Cardiac fibroblast (primary cell): Measurements from ENCODE around the gene ARHGDIA.
A peak's percentile ranks its signal among the peaks of the same experiment; 100 is the strongest.
"Not testable (repeated sequence)": the region's sequence is repeated elsewhere in the genome, so short reads cannot be mapped to it uniquely, and the experiment has no call there.

Source experiments
- DNase-seq, 2 donors: peaks; one replicate each; pipeline versions ENCODE4 v3.0.0 to v3.0.0-alpha.2; 2010; ENCODE audit warnings: low read depth in 2 of 2
- H3K4me3 ChIP-seq, 2 donors: replicated peaks in 1 of 2; 1 replicate in 1 of 2; 2 replicates in 1 of 2; pipeline ENCODE4 v1.5.1; 2011; ENCODE audit warnings: low read depth in 2 of 2, low read length in 2 of 2, mild to moderate bottlenecking in 2 of 2, moderate library complexity in 1 of 2
- TF ChIP-seq, protein P1 (sequence below): IDR thresholded peaks from one replicate; pipeline ENCODE4 v1.5.1; 2011; ENCODE audit warnings: low read depth, mild to moderate bottlenecking, low read length, inconsistent platforms

ARHGDIA gene

DNA sequence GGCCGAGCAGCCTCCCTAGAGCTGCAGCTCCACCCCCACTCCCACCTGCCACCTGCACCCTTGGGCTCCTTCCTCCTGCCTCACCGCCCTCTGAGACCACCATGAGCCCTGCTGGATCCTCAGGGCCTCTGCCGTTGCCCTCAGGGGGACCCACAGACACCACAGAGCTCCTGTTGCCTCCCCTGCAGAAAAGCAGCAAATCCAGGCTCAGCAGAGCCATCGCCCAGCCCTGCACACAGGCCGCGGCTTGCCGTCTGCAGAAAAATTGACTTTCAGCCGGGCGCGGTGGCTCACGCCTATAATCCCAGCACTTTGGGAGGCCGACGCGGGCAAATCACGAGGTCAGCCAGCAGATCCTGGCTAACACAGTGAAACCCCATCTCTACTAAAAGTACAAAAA, 29.3 kb downstream of the ARHGDIA start:
- TF ChIP-seq, protein P1, sequence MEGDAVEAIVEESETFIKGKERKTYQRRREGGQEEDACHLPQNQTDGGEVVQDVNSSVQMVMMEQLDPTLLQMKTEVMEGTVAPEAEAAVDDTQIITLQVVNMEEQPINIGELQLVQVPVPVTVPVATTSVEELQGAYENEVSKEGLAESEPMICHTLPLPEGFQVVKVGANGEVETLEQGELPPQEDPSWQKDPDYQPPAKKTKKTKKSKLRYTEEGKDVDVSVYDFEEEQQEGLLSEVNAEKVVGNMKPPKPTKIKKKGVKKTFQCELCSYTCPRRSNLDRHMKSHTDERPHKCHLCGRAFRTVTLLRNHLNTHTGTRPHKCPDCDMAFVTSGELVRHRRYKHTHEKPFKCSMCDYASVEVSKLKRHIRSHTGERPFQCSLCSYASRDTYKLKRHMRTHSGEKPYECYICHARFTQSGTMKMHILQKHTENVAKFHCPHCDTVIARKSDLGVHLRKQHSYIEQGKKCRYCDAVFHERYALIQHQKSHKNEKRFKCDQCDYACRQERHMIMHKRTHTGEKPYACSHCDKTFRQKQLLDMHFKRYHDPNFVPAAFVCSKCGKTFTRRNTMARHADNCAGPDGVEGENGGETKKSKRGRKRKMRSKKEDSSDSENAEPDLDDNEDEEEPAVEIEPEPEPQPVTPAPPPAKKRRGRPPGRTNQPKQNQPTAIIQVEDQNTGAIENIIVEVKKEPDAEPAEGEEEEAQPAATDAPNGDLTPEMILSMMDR, result no peak
- no peak for DNase-seq

DNA sequence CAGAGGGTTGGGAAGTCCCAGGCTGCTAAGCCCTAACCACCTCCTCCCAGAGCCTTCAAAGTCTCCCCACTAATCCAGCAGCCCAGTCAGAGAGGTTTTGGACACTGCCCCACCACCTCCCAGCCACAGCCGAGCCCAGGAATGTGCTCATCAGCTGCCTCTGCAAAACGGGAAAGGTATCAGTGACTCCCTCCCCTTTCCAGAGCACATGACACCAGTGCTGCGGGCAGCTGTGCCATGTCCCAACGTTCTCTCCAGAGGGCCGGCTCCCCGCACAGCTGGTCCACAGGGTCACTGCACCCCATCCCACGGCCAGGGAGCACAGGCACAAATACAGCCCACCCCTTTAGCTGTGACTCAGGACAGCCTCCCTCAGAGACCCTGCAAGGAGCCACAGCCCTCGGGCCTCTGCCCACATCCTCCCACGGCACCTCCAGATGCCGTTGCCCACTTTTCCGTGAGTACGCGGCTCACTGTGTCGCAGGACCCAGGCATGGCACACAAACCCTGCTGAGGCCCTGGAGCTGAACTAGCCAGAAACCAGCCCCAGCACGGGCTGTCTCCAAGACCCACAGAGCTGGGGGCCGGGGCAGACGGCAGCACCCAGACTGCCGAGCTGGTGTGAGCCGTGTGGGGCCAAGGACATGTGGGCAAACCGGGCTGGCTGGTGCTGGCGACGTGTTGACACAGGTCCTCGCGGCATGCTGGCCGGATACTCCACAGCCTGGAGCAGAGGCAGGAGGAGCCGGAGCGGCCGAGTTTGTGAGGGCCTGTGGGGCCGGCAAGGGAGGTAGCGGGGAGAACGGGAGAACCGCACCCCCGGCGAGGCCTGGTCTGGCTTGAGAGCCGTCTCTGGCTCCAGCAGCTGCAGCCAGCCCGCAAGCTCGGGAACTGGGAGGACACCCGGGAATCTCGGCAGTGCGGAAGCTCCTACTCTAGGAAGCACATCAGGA, 30.0 kb downstream of the ARHGDIA start:
- DNase-seq, result no peak
- TF ChIP-seq, protein P1, result no peak
- H3K4me3 ChIP-seq, result no peak overlapping the region

More for the DNA sequence above, 29.3 kb downstream of the ARHGDIA start:
- no peak overlapping the region for H3K4me3 ChIP-seq

DNA sequence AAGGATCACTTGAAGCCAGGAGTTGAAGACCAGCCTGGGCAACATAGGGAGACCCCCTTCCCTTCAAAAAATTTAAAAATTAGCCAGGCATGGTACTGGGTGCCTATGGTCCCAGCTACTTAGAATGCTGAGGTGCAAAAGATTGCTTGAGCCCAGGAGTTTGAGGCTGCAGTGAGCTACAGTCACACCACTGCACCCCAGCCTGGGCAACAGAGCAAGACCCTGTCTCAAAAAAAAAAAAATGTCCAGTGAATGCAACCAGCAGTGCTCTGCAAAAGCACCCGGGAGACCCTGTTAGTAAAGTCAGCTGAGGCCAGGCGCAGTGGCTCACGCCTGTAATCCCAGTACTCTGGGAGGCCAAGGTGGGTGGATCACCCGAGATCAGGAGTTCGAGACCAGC, 31.1 kb downstream of the ARHGDIA start:
- not testable (repeated sequence) for H3K4me3 ChIP-seq, DNase-seq

DNA sequence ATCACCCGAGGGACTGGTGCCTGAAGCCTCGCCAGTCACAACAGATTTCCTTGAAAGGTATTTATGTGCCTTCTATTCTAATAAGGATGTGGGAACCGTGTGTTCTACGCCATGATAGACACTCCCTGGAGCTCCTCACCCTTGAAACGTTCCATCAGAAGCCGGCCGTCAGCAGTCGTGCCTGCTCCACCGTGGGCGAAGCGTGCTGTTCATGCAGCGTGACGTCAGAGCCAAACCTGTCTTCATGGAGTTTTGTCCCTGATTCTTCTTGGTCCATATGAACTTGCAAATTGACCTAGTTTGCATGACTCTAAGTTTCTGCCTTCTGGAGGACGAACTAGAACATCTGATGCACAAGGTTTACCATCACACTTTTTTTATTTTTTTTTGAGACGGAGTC, 31.8 kb downstream of the ARHGDIA start:
- DNase-seq, result no peak
- no peak overlapping the region for H3K4me3 ChIP-seq
- TF ChIP-seq, protein P1, result no peak

DNA sequence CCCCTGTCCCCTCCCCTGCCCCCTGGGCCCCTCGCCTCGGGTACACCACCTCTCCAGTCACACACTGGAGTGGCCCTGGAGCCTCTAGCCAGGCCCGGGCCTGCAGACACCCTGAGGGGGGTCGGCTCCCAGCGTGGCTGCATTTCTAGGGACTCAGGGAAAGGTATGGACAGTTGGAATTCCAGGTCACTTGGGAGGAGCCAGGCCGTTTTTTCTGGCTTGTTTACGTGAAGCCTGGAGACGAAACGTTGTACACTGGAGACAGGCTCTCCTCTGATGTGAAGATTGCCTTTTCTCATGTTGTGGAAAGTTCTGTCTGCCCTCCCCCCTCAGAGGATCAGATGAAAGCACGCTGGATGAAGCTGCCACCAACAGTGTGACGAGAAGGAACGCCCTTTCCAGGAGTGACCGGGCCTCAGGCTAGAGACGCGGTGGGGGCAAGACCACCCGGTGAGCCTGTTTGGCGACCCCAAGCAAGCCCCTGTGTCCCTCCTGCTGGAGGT, 32.3 kb downstream of the ARHGDIA start:
- TF ChIP-seq, protein P1, result no peak
- H3K4me3 ChIP-seq, result no peak overlapping the region
- DNase-seq, result no peak

DNA sequence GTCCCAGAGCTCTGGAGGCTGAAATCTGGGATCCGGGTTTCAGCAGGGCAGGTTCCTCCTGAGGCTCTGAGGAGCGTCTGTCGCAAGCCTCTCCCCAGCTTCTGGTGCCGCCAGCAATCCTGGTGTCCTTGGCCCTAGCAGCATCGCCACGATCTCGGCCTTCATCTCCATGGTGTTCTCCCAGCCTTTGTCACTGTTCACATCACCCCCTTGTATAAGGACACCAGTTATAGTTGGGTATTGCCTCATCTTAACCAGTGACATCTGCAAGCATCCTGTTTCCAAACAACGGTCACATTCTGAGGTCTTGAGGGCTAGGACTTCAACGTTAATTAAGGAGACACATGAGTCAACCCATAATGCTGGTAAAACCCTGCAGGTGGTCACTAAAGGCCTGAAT, 33.5 kb downstream of the ARHGDIA start:
- H3K4me3 ChIP-seq, result no peak overlapping the region
- no peak for DNase-seq
- TF ChIP-seq, protein P1, result no peak

DNA sequence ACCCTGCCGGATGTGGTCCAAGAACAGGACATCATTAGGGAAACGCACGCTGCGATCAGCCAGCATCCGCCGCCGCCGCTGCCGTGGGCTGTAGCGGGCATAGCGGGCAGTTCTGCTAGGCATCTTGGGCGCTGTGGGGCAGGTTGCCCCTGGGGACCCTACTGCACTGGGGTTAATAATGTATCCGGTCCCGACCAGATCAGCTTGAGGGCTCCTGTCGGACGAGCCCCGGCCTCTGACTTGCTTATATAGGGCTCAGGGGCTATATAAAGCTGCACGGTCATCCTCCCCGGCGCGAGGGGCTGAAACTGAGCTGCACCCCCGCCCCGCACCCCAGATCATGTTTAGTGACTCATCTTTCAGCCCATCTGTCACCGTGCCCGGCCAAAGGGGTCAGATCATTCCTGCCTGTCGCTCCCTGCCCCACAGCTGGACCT, 36.3 kb downstream of the ARHGDIA start, which contains the start of gene PPP1R27:
PPP1R27 (minus strand) TSS at position 220 of the 437 bp plus-strand sequence; CDS start at position 123, 97 bp downstream.
- no peak for DNase-seq
- peak within 1 kb of the TSS; percentile 65 to 71 for H3K4me3 ChIP-seq

More for the DNA sequence above, 36.3 kb downstream of the ARHGDIA start, which contains the start of gene PPP1R27:
- TF ChIP-seq, protein P1, result no peak
